ENCODE measurements around the gene ZNF800.

Gene ZNF800

DNA sequence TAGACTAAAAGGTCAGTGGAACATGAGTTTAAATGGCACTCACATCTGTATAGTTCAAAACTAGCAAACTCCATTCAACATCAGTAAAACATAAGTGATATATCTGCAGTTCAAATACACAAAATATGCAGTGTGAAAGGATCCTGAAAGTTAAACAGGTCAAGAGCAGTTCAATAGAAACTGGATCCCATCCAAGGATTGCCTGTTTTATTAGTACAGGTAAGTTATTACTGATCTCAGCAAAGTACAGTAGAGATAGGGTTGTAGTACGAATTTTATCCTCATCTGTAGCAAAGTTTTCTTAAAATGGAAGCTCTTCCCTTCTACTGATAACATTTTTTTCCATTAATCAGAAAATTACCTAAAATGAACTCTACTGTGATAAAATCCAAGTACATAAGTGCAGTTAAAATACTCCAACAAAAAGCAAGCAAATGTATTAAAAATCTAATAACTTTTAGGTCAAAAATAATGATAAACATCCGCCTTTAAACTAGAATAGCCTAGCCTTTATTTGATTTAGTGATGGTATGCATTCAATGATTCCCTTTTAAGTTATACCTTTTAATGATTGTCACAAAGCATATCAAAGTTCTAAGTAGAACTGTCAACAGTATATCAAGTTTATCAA is 2.2 kb downstream of the ZNF800 start:
- no peak for DNase-seq

DNA sequence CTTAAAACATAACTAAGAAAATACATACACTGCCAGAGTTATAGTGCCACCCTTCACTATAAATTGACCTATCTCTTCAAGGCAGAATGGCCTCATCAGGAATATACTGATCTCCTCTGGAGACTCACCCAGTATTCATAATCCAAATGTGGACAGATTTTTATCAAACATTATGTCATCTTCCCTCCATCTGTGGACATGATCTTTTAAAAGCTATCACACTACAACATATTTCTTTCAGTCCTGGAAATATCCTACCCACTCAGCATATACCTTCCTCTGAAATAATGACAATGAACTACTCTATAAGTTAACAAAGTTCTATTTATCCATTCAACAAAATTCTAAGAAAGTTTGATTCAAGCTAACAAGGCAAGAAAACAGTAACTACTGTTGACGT is 3.2 kb downstream of the ZNF800 start:
- DNase-seq: no peak

DNA sequence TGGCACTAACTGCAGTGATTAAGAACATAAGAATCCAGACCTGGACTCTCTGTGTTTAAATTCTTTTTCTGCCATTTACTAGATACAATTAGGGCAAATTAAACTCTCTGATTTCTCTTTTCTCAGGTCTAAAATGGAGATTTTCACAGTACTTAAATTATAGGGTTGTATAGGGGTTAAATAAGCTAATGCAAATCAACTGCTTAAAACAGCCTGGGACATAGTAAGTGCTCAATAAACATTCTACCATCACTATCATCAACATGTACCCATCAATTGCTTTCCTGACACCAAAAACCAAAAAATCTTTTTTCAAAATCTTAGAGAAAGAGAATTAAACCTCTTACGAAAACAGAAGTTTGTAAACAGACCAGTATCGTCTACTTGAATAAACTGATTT is 4.5 kb downstream of the ZNF800 start:
- no peak for DNase-seq

DNA sequence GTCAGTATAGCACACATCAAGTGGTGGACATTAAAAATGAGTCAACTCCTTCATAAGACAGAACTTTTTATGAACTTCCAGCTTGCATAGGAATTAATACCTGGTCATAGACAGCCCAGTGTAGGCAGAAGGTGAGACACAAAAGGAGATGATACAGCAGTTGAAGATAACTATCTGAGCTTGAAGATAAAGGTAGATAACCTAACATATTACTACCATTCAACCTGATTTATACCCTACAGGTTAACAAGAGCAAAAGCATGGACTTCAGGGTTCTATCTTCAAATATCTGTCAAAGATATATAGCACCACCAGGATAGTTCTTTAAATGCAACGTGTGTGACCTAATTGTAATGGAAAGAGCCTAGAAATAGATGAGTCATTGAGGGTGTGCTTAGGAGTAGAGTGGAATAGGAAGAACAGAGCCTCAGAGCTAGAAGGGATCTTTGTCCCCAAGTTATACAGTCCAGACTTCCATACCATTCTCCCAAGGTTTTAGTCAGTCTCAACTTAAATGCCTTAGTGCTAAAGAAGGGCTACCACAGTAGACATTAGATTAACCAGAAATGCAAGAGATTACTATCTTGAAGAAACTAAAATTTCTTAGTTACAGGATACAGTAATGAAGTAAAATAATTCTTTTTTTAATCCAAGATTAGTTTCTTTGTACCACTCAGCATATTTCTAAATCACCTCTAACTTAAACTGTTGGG is 9.2 kb downstream of the ZNF800 start:
- no peak for DNase-seq

DNA sequence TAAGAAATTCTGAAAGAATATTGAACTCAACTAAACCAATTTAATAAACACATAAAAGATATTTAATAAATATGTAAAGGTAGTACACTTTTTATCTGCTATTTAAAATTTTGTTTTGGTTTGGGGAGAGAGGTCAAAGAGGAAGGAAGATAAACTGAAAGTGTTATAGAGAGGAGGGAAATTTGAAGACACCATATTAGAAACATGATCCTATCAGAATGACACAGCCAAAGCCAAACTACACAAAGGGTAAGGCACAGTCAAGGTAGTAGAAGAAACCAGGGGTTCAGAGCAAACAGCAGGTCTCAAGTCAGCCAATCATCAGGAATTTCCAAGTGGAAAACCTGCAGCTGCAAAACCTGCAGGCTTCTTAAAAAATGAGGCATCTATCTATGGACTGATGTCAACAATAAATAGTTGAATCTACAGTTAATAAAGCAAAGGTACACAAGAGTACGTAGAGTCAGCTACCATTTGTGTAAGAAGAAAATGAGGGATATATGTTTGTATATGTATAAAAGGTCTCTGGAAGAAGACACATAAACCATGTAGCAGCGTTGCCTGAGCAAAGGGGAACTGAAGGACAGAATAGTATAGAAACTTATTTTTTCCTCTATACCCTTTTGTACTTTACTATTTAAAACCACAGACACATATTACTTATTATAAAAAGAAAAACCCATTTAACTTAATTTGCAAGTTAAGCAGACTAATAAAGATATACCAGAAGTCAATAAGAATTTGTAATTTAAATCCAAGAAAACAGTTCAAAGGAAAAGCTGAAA is 10.0 kb downstream of the ZNF800 start:
- no peak for DNase-seq

DNA sequence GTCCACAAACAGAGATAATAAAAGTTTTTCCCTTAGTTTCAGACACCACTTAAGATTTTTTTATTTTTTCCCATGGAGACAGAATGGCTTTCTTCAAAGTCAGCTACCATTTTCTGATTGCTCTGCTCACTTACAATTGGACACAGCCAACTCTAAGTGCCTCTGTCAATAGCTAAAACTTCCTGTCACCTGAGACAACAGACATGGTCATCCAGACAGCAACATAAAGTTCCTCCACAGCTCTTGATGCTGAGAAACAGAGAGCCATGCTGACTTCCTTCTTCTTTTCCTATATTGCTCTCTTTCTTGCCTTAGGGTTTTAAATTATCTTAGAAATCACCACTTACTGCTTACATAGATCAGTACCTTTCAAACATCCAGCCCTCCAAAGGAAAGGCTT is 12.0 kb downstream of the ZNF800 start:
- no peak for DNase-seq

DNA sequence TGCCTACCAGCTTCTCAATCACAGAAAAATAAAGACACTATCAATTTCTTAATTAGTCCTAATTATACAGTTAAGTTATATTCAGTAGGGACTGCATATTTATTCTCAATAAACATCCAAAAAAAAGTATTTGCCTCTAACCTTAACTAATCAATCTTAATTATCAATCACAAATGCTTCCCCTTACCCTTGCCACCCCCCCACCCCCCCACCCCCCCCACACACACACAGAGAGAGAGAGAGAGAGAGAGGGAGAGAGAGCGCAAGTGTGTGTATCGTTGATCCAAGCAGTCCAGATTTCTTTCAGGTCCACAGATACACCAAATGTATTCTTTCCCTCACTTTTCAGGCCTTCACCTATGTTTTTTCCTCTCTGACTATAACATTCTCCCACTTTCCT is 12.9 kb downstream of the ZNF800 start:
- DNase-seq: no peak

DNA sequence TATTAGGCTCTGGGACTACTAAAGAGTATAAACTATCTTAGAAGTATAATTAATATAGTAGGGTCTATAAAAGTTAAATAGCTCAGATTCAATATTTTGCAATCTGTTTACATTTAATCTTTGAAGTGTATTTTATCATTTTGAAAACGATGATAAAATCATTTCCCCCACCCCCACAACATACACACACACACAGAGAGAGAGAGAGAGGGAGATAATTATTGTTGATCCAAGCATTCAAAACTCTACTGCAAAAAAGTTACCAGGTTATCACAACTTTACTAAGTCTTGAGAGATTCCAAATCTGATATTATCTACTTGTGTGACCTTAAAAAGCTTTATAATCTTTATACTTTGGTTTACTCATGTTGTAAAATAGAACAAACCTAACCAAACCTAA is 14.0 kb downstream of the ZNF800 start:
- no peak for DNase-seq

DNA sequence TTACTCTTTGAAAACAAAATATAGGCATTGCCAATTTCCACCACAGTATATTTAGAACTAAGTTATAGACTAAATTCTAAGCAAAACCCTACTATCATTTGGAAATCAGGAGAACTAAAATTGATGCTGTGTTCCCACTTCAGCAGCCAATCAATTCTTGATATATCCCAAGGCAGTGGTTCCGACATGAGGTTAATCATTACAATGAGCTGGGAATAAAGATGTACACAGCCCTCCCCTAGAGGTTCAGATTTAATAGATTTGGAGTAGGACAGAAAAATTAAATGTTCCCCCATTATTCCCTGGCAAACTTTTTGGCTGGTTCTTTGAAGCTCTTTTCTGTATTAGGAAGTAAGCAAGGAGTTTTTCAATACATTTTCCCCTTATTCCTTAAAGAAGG is 15.1 kb downstream of the ZNF800 start:
- no peak for DNase-seq

DNA sequence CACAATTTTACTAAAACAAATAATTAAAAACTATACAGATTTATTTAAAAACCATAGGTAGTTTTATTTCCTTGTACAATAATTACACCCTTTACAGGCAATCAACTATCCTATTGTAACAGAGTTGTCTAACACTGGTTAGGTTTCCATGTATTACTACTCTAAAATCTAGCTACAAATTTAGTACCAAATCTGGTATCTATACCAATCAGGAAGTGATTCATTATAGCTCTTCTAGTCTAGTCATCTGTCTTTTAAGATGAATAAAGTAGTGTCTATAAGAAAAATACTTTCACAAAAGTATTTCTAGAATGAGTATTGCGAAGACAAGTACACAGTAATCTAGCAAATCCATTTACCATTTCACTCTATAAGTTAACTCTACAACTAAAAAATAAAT is 16.9 kb downstream of the ZNF800 start:
- DNase-seq: peak; percentile 57

DNA sequence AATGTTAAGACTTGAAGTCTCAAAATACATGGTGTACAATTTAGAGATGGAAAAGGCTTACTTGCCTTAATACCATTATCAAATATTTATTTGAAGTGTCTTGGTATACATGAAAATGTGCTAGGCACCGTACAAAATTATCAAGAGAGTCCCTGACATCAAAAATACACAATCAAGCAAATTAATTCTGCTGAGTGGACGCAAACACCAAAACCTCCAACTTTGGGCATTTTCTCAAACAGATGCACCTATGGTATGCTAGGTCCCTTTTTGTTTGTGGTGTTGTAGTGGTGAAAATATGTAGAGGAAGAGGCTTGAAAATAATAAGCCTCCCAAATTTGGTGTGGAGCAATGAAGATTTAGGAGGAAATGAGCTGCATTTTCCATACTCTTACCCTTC is 24.8 kb downstream of the ZNF800 start:
- DNase-seq: no peak

DNA sequence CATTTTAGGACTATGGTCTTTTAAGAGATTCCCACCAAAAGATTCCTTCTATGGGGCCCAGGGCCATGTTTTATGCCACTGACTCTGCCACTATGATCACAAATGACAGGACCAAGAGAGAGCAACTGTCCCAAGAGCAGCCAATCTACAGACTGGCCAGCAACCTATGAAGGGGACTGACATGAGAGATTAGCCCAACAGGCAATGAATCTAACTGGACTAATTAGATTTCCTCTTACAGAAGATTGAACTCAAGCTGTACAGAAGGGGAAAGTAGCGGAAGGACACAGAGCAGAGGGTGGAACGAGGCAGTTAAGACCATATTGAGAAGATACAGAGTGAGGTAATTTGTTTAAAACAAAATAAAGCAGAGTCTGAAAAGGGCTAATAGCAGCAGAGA is 25.8 kb downstream of the ZNF800 start:
- no peak for DNase-seq

DNA sequence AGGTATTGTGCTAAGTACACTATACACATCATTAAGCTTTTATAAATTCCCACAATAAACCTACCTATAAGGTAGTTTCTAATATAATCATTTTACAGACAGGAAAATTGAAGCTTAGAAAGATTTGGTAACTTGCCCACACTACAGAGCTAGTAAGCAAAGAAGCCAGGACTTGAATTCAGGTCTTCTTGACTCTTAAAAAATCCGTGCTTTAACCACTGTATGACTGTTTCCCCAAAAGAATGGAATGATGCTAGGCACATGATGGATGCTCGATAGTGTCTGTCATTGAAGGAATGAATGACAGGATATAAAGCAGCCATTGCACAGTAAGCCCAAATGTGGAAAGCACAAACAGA is 26.6 kb downstream of the ZNF800 start:
- no peak for DNase-seq

DNA sequence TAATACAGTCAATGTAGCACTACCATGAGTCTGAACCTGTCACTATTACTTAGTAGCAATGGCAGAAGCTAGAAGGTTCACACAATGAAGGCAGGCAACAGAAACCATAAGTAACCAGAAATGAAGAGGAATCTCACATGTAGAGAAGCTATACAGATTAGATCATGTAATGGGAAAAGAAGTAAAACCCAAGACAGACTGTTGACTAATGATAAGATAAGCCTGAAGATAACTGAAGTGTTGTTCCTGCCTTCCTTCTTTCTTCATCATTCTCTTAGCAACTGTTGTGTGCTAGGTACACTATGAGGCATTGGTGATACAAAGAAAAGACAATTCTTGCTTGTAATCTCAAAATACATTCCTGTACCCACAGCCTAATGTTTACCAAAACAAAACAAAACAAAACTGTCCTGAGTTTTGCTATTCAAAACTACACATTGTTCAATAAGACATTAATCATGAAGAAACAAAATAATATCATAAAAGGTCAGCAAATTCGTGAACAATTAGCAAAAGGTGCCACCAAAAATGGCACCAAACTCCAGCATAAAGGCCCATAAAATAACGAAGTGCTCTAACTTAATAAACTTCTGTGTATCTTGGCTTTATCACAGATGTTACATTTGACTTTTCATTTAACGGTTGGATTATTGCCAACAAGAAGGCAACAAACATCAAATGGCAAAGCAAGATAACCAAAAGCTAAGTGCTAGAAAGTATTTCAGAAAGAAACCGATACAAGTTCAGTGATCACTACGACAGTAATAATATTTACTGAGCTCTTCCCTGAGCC is 27.1 kb downstream of the ZNF800 start:
- no peak for DNase-seq

DNA sequence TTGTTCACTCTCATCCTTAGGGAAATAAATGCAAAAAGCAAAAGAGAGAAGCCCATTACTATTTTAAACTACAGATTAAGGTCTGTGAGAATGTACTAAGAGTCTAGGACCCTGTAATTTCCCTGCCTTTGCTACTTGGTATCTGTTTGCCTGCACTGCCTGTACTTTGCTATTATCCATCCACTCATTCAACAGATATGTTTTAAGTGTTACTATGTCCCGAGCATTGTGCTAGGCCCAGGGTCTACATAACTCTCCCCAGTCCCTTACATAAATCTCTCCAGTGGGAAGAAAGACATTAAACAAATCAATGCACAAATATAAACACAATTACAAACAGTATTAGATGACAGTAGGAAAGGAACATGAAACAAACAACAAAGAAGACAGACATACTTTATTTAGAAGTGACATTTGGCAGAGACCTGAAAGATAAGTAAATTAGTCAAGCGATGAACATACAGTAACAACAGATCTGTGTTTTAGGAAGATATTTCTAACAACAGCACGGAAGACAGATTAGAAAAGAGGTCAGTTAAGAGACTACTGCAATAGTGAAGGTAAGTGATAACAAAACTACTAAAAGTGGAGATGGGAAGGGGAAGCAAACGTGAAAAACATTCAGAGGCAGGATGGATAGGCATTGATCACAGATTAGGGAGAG is 30.0 kb downstream of the ZNF800 start:
- no peak for DNase-seq

DNA sequence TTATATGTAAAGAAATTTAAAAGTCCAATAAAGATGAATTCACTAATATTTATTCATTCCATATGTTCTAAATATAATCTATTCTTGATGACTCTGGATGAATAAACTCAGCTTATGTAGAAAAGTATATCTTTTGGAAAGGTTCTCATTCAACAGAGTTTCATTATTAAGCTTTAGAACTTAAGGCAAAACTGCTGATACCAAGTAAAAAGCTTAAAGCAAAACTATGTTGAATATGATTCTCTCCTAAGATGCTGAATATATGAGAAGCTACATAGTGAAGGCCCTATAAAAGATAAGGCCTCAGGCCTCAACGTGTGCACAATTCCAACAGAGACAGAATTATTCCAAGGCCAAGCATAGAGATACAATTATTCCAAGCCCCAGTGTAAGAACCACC is 30.8 kb downstream of the ZNF800 start:
- no peak for DNase-seq

DNA sequence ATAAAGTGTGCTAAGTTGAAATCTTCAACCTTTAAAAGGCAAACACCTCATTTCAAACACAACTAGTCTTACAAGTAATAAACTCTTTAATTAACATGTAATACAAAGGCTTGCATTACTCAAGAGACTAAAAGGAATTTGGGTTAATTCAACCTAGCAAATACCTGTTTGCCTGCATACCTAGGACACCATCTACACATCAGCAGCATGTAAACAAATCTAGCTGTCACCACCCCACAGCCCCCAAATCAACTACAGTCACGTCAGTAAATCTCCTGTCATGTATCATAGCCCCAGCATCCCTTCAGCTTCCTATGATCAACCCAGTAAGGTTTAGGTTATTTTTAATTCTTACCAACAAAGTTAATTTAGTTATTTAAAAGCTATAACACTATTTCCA is 33.5 kb downstream of the ZNF800 start:
- no peak for DNase-seq

DNA sequence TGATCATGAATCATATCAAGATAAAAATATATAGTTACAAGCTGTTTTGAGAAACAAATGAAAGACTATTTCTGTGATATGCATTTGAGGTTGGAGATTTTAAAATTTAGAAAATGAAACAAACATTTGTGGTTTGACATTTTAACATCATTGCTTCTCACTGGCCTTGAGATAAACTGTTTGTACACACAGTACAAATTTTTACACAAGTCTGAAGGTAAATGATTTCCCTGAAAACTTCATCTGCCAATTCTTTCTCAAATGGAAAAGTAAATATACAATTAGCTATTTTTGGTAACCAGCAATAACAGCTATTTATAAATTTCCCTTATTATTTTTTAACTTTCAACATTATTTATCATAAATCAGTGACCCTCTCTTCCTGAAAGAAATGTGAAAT is 38.6 kb downstream of the ZNF800 start:
- DNase-seq: no peak

DNA sequence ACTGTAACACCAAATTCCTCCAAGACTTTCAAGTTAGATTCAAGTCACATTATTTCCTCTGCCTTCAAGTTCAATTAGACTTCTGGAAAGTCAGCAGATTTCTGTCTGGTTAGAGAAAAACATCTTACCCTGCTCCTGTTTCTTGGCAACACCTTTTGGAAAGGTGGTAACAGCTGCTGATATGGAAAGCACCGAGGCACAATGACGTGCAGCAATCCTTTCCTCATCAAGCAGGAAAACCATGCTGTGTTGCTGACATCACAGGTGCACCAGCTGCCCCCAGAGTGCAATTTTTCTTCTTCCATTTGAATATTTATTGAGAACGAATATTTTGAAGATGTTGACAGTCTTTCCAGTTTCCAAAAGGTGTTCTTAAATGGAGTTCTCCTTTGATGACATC is 41.9 kb downstream of the ZNF800 start:
- no peak for DNase-seq

DNA sequence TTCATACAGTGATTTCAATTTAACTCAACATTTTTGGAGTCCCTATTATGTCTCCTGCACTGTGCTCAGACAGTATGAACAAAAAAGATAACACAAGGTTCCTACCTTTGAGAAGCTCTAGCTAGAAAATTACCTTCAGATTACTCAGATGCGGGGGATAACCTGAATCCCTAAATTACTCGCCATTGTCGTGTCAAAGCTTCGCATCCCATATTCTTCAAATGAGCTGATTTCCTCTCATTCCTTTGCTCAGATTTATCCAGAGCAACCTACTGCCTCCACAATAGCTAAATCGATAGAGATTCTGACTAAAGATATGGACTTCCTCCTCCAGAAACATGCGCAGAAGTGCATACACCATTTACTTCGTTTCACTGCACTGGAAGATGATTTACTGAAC is 42.6 kb downstream of the ZNF800 start:
- no peak for DNase-seq

DNA sequence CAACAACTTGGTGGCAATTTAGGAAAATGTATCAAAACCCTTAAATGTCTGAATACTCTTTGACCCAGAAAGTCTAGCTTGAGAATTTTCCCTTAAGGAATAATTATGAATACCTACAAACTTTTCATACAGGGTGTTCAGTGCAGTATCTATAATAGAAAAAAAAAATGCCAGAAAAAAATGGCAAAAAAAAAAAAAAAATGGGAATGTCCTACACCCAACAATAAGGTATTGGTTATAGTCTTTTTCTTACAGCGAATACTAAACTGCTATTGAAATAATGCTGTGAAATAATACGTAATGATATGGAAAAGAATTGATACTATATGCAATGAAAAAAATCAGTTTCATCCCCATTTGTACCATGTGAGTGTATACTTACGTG is 44.3 kb downstream of the ZNF800 start:
- no peak for DNase-seq

DNA sequence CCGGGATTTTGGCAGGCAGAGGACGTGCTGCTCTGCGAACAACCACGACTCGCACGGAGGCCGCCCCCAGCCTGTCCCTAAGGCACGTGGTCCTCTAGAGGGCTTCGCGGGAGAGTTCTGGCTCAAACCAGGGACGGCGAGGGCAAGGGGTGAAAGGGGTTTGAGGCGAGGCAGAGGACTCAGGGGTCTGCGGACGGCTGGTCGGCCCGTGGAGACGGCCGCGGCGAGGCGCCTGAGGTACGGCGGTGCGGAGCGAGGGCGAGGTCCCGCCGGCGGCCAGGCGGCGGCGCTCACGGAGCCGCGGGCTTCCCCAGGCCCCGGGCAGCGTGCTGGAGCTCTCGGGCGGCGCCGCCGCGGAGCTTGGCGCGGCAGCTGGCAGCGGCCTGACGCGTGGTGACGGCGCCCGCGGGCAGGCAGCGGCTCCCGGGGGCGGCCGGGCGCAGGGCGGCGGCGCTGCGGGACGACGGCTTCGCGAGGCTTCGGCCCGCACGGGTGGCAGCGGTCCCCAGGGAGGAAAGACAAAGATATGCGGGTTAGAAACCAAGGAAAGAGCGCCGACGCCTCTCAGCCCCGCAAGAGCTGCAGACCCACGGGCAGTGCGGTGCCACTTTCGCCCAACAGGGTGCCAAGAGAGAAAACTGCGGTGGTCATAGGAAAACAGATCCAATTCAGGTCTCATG is 44.8 kb downstream of the ZNF800 start:
- DNase-seq: peak; percentile 67
